Breast epithelium (tissue), 3 donors: ENCODE data around the gene HNRNPF.

Experiments
- CTCF ChIP-seq, 3 donors: fragments of 450-650 bp; IDR thresholded peaks; one replicate each; pipeline ENCODE4 v1.5.1; 2016 to 2017; ENCODE audit warnings: antibody characterized with exemption in 3 of 3, mild to moderate bottlenecking in 3 of 3, moderate library complexity in 3 of 3
- POLR2A ChIP-seq: fragments of 450-650 bp; IDR thresholded peaks from one replicate; pipeline ENCODE4 v1.6.1; 2016; ENCODE audit warnings: antibody characterized with exemption, mild to moderate bottlenecking, moderate library complexity
- POLR2AphosphoS5 ChIP-seq, 3 donors: sonication (generic); formaldehyde crosslinking; IDR thresholded peaks; one replicate each; pipeline ENCODE4 v1.6.1; 2017; ENCODE audit warnings: antibody characterized with exemption in 3 of 3

DNA sequence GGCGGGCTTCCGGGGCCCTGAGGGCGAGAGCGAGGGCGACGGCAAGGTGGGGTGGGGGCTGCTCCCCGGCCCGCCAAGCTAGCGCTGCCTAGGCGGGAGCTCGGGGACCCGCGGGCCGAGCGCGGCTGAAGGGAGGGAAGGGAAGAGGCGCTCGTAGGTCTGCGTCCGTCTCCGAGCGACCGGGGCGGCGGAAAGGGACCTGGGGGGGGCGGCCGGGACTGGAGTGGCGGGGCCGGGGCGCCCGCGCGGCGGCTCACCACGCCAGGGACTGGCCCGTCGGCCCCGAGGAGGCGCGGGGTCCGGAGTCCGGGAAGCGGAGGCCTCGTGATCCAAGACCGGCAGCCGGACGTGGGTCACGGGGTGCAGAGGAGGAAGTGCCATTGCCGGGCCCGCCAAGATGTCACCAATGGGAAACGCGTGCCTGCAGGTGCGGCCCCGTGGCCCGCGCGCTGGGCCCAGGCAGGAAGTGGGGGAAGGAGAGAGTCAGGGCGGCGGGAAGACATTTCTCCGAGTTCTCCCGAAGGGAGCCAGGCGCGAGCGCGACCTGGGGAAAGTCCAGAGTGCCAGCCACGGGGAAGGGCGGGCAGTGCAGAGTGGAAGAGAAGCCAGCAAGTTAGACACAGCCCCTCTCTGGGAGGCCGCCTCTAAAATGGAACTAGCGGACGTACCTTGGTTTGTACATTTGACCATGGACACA lies 11.9 kb downstream of the HNRNPF start:
- TF ChIP-seq CTCF (IDR thresholded peaks at IDR 0.05) (no peak), POLR2AphosphoS5 (IDR thresholded peaks at IDR 0.05) (peak; percentile 73 to 94 (median 83)), POLR2A (peak; percentile 28)
